Lower leg skin (tissue), 3 donors: ENCODE data around the gene PCED1B.

Experiments
- POLR2A ChIP-seq, 2 donors: fragments of 450-650 bp; IDR thresholded peaks; one replicate each; pipeline ENCODE4 v1.6.1; 2016 to 2017; ENCODE audit warnings: antibody characterized with exemption in 2 of 2, mild to moderate bottlenecking in 1 of 2, moderate library complexity in 1 of 2
- TF ChIP-seq, protein P1 (sequence below), 3 donors: fragments of 450-650 bp; IDR thresholded peaks; one replicate each; pipeline ENCODE4 v1.5.1; 2016; ENCODE audit warnings: antibody characterized with exemption in 3 of 3, mild to moderate bottlenecking in 3 of 3, moderate library complexity in 2 of 3

GRCh38 chr12:47087088-47087688 is 7.8 kb downstream of the PCED1B start:
- TF ChIP-seq, protein P1, sequence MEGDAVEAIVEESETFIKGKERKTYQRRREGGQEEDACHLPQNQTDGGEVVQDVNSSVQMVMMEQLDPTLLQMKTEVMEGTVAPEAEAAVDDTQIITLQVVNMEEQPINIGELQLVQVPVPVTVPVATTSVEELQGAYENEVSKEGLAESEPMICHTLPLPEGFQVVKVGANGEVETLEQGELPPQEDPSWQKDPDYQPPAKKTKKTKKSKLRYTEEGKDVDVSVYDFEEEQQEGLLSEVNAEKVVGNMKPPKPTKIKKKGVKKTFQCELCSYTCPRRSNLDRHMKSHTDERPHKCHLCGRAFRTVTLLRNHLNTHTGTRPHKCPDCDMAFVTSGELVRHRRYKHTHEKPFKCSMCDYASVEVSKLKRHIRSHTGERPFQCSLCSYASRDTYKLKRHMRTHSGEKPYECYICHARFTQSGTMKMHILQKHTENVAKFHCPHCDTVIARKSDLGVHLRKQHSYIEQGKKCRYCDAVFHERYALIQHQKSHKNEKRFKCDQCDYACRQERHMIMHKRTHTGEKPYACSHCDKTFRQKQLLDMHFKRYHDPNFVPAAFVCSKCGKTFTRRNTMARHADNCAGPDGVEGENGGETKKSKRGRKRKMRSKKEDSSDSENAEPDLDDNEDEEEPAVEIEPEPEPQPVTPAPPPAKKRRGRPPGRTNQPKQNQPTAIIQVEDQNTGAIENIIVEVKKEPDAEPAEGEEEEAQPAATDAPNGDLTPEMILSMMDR (IDR thresholded peaks at IDR 0.05), result no peak
- TF ChIP-seq POLR2A (IDR thresholded peaks at IDR 0.05), result no peak
